DOHH2 (cell line): Measurements from ENCODE around the gene C11orf24.

ENCODE experiments used
- EZH2phosphoT487 ChIP-seq: fragments of 200-600 bp; sonication (generic); IDR thresholded peaks from 2 replicates; pipeline ENCODE4 v1.6.1; 2017; ENCODE audit warnings: borderline replicate concordance, mild to moderate bottlenecking, antibody characterized with exemption, low read length, moderate library complexity, mixed read lengths
- TF ChIP-seq, protein P1 (sequence below): fragments of 200-600 bp; sonication (generic); IDR thresholded peaks from one replicate; pipeline ENCODE4 v1.5.1; 2014; ENCODE audit warnings: antibody characterized with exemption, mild to moderate bottlenecking, low read depth, low read length; ENCODE audit not compliant: poor library complexity, severe bottlenecking

DNA sequence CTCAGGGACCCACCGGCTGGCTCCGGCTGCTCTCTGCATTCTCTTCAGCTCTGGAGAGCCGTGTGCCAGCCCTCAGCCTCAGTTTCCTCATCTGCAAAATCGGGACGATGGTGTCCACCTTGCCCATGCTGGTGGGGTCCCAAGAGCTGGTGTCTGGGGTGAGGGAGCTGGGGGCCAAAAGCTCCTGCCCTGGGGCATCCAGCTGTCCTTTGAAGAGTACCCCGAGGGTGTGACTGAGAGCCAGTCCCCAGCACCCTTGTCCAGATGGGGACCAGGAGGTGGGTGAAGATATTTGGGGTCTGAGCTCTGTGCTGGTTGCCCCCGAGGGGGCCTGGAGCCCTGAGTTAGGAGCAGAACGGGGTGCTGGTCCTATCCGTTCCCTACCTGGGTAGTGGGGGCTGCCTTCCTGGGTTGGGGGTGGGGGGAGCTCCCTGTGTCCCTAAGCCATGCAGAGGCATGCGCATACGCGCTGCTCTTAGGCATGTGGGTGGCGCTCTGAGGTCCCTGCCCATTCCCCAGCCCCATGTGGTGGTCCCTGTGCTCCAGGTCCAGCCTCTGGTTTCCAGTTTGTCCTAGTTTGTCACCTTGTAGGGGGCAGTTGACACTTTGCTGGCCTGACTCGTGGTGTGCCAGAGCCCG, 45.5 kb upstream of the C11orf24 start:
- TF ChIP-seq, protein P1, sequence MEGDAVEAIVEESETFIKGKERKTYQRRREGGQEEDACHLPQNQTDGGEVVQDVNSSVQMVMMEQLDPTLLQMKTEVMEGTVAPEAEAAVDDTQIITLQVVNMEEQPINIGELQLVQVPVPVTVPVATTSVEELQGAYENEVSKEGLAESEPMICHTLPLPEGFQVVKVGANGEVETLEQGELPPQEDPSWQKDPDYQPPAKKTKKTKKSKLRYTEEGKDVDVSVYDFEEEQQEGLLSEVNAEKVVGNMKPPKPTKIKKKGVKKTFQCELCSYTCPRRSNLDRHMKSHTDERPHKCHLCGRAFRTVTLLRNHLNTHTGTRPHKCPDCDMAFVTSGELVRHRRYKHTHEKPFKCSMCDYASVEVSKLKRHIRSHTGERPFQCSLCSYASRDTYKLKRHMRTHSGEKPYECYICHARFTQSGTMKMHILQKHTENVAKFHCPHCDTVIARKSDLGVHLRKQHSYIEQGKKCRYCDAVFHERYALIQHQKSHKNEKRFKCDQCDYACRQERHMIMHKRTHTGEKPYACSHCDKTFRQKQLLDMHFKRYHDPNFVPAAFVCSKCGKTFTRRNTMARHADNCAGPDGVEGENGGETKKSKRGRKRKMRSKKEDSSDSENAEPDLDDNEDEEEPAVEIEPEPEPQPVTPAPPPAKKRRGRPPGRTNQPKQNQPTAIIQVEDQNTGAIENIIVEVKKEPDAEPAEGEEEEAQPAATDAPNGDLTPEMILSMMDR = no peak
- TF ChIP-seq EZH2phosphoT487 = no peak
